GM11168 (cell line): ENCODE measurements around the gene FBXO10.
"Not testable (repeated sequence)": the region's sequence is repeated elsewhere in the genome, so short reads cannot be mapped to it uniquely, and the experiment has no call there.

ENCODE experiments used
- in situ Hi-C: fragments of 300-500 bp; cut with MboI; formaldehyde crosslinking; loops from one replicate; pipeline ENCODE4 v1.12.0; 2022; ENCODE audit warnings: low sequenced_read_pairs; ENCODE audit not compliant: unreplicated experiment

Gene FBXO10

GRCh38 chr9:37491939-37492338, 84.2 kb downstream of the FBXO10 start:
- in situ Hi-C loops, result no loop called here

GRCh38 chr9:37486616-37487548, 89.3 kb downstream of the FBXO10 start:
- in situ Hi-C loops, result no loop called here

GRCh38 chr9:37486256-37486615, 89.9 kb downstream of the FBXO10 start:
- in situ Hi-C loops, result no loop called here

- in situ Hi-C loops, result no loop called here
These were observed 90.6 kb downstream of the FBXO10 start, which contains the start of gene POLR1E for GRCh38 chr9:37485389-37486255. Gene POLR1E, plus strand, starts transcription at chr9:37485948. Its CDS starts 100 bp downstream, at chr9:37486048.

GRCh38 chr9:37480759-37481158, 95.4 kb downstream of the FBXO10 start:
- in situ Hi-C loops, result no loop called here

- in situ Hi-C loops, result not testable (repeated sequence)
These were observed 98.1 kb downstream of the FBXO10 start for GRCh38 chr9:37477987-37478619.

- in situ Hi-C loops, result not testable (repeated sequence)
These were observed 98.7 kb downstream of the FBXO10 start for GRCh38 chr9:37477443-37477842.

GRCh38 chr9:37476930-37477329, 99.2 kb downstream of the FBXO10 start:
- in situ Hi-C loops, result no loop called here

- in situ Hi-C loops, result no loop called here
These were observed 101.7 kb downstream of the FBXO10 start for GRCh38 chr9:37474438-37474837.

- in situ Hi-C loops, result not testable (repeated sequence)
These were observed 102.2 kb downstream of the FBXO10 start for GRCh38 chr9:37473982-37474381.

- in situ Hi-C loops, result no loop called here
These were observed 104.1 kb downstream of the FBXO10 start for GRCh38 chr9:37471942-37472684.

GRCh38 chr9:37468620-37469019, 107.6 kb downstream of the FBXO10 start:
- in situ Hi-C loops, result no loop called here

GRCh38 chr9:37467530-37467929, 108.7 kb downstream of the FBXO10 start:
- in situ Hi-C loops, result not testable (repeated sequence)

- in situ Hi-C loops, result no loop called here
These were observed 110.0 kb downstream of the FBXO10 start for GRCh38 chr9:37466037-37466709.

GRCh38 chr9:37465249-37466036, 110.7 kb downstream of the FBXO10 start, which contains the start of gene ZBTB5:
Gene ZBTB5, minus strand, starts transcription at chr9:37465450. Its CDS starts 22,899 bp downstream, at chr9:37442551.
- in situ Hi-C loops, result no loop called here

- in situ Hi-C loops, result no loop called here
These were observed 111.5 kb downstream of the FBXO10 start for GRCh38 chr9:37464426-37465248.

- in situ Hi-C loops, result no loop called here
These were observed 112.2 kb downstream of the FBXO10 start for GRCh38 chr9:37464006-37464405.
